Measurements from ENCODE around the gene ZNF414. TPM values are rescaled to one million over a fixed set of nuclear protein-coding genes. Genes with fewer than 3 reads are reported as not detected.
A peak's percentile ranks its signal among the peaks of the same experiment; 100 is the strongest.
"Not testable (repeated sequence)": the region's sequence is repeated elsewhere in the genome, so short reads cannot be mapped to it uniquely, and the experiment has no call there.

The ZNF414 gene, protein sequence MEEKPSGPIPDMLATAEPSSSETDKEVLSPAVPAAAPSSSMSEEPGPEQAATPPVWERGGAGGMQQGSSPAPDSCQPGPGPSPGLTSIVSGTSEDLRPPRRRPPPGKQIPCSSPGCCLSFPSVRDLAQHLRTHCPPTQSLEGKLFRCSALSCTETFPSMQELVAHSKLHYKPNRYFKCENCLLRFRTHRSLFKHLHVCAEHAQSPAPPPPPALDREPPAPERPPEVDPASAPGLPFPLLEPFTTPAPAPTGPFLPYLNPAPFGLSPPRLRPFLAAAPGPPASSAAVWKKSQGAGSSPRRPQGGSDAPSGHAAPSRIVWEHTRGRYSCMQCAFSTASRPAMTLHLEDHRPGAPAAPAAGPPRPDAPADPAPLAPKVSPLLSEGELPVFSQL
- total RNA-seq: 10 to 100 TPM in 3 of 4 donors, 1 to 10 TPM in 1; 9.1 to 44.3 (median 34.4) TPM

GRCh38 chr19:8513687-8514504, at the start of gene ZNF414:
ZNF414 (minus strand) TSS chr19:8514167; CDS start chr19:8514046, 121 bp downstream.
- TF ChIP-seq POLR2A (IDR thresholded peaks at IDR 0.05): peak in 1 of 2 donors; percentile 85
- TF ChIP-seq, protein P1, sequence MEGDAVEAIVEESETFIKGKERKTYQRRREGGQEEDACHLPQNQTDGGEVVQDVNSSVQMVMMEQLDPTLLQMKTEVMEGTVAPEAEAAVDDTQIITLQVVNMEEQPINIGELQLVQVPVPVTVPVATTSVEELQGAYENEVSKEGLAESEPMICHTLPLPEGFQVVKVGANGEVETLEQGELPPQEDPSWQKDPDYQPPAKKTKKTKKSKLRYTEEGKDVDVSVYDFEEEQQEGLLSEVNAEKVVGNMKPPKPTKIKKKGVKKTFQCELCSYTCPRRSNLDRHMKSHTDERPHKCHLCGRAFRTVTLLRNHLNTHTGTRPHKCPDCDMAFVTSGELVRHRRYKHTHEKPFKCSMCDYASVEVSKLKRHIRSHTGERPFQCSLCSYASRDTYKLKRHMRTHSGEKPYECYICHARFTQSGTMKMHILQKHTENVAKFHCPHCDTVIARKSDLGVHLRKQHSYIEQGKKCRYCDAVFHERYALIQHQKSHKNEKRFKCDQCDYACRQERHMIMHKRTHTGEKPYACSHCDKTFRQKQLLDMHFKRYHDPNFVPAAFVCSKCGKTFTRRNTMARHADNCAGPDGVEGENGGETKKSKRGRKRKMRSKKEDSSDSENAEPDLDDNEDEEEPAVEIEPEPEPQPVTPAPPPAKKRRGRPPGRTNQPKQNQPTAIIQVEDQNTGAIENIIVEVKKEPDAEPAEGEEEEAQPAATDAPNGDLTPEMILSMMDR (IDR thresholded peaks at IDR 0.05): peak in 1 of 6 experiments; percentile 21
- H3K27ac ChIP-seq: peak within 1 kb of the TSS; percentile 97 to 100 (median 99)
- H3K27me3 ChIP-seq: no peaks in the 10 kb centered on the region
- peak within 1 kb of the TSS in 2 of 3 donors; percentile 53 to 68 for H3K4me3 ChIP-seq (replicated peaks in 1 of 3)
- DNase-seq: peak; percentile 95 to 97
- intact Hi-C loops (cut with DNase I): no loop called here
- no peaks in the 10 kb centered on the region for H3K9me3 ChIP-seq
- H3K36me3 ChIP-seq: peaks cover 0 to 4% of the 10 kb centered on the region in 2 donors
- WGBS, 2 donors: 1 to 3% methylated on average over 21 to 47 of the region's 70 CpGs
- peaks cover 24 to 29% of the 10 kb centered on the region in 2 donors for H3K4me1 ChIP-seq

DNA sequence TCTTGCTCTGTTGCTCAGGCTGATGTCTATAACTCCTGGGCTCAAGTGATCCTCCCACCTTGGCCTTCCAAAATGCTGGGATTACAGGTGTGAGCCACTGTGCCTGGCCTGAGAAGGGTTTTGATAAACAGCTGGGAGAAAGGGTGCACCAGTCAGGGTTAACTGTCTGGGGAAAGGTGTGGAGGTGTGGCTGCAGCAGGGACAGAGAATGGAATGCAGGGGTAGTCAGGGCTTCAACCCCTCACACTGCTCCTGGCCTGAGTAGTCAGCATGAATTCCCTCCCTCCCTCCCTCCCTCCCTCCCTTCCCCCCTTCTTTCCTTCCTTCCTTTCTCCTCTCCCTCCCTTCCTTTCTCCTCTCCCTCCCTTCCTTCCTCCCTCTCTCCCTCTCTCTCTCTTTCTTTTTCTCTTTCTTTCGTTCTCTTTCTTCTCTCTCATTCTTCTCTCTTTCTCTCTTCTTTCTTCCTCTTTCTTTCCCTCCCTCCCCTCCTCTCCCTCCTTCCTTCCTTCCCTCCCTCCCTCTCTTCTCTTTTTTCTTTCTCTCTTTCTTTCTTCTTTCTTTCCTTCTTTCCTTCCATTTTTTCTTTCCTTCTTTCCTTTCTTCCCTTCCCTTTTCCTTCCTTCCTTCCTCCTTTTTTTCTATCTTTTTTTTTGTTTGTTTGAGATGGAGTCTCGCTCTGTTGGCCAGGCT, 47.3 kb upstream of the ZNF414 start:
- H3K9me3 ChIP-seq: no peaks in the 10 kb centered on the region
- no peaks in the 10 kb centered on the region for H3K27me3 ChIP-seq
- WGBS, 2 donors: 59 to 75% methylated on average over 2 of the region's 2 CpGs
- no peak overlapping the region for H3K4me3 ChIP-seq (replicated peaks in 1 of 3)
- no peak for TF ChIP-seq POLR2A (IDR thresholded peaks at IDR 0.05)
- TF ChIP-seq, protein P1 (IDR thresholded peaks at IDR 0.05): no peak
- intact Hi-C loops (cut with DNase I): no loop called here
- H3K4me1 ChIP-seq: no peaks in the 10 kb centered on the region
- H3K27ac ChIP-seq: no peak overlapping the region
- no peak for DNase-seq
- no peaks in the 10 kb centered on the region for H3K36me3 ChIP-seq

DNA sequence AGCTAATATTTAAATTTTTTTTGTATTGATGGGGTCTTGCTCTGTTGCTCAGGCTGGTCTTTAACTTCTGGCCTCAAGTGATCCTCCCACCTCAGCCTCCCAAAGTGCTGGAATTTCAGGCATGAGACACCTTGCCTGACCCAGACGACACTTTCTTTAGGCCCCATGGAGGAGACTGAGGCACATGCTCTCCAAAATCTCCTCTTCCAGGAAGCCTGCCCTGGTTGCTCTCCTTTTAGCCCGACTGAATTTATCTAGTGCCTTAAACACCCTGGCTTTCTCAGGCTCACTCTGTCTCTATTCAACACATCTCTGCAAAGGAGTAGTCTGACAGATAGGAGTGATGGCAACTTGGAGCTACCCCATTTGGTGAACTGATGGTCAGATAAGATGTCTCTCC, 44.4 kb upstream of the ZNF414 start:
- no peaks in the 10 kb centered on the region for H3K27me3 ChIP-seq
- H3K36me3 ChIP-seq: no peaks in the 10 kb centered on the region
- H3K4me3 ChIP-seq (replicated peaks in 1 of 3): no peak overlapping the region
- no peaks in the 10 kb centered on the region for H3K4me1 ChIP-seq
- WGBS, 2 donors: 74 to 82% methylated on average over 2 of the region's 2 CpGs
- intact Hi-C loops (cut with DNase I): no loop called here
- H3K9me3 ChIP-seq: no peaks in the 10 kb centered on the region
- DNase-seq: no peak
- H3K27ac ChIP-seq: no peak overlapping the region
- no peak for TF ChIP-seq POLR2A (IDR thresholded peaks at IDR 0.05)
- TF ChIP-seq, protein P1 (IDR thresholded peaks at IDR 0.05): no peak

- H3K9me3 ChIP-seq: no peaks in the 10 kb centered on the region
- no peaks in the 10 kb centered on the region for H3K36me3 ChIP-seq
- H3K27me3 ChIP-seq: no peaks in the 10 kb centered on the region
- H3K4me1 ChIP-seq: no peaks in the 10 kb centered on the region
- no peak for DNase-seq
- TF ChIP-seq POLR2A (IDR thresholded peaks at IDR 0.05): no peak
- WGBS, 2 donors: 74 to 81% methylated on average over 6 of the region's 6 CpGs
- H3K4me3 ChIP-seq (replicated peaks in 1 of 3): no peak overlapping the region
- intact Hi-C loops (cut with DNase I): no loop called here
- no peak overlapping the region for H3K27ac ChIP-seq
Measured at GRCh38 chr19:8557642-8558238, 43.8 kb upstream of the ZNF414 start.

DNA sequence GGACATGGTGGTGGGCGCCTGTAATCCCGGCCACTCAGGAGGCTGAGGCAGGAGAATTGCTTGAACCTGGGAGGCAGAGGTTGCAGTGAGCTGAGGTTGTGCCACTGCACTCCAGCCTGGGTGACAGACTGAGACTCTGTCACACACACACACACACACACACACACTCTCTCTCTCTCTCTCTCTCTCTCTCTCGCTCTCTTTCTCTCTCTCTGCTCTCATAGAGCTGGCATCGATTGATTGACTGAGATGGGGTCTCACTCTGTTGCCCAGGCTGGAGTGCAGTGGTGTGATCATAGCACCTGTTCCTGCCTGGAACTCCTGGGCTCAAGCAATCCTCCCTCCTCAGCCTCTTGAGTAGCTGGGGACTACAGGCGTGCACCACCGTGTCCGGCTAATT, 39.8 kb upstream of the ZNF414 start:
- H3K36me3 ChIP-seq; H3K27me3 ChIP-seq; H3K9me3 ChIP-seq; H3K4me1 ChIP-seq; intact Hi-C loops (cut with DNase I); H3K4me3 ChIP-seq (replicated peaks in 1 of 3); DNase-seq; H3K27ac ChIP-seq: not testable (repeated sequence)
- WGBS, 2 donors: 89 to 91% methylated on average over 7 of the region's 7 CpGs
